Glutamatergic neuron (in vitro differentiated cells): ENCODE data around the gene CASKIN1. TPM values are rescaled to one million over a fixed set of nuclear protein-coding genes. Genes with fewer than 3 reads are reported as not detected.
A peak's percentile ranks its signal among the peaks of the same experiment; 100 is the strongest.

Experiments
- DNase-seq: peaks from one replicate; pipeline ENCODE4 v3.0.0; 2022
- H3K27ac Mint-ChIP-seq: one replicate; pipeline ENCODE4 v1.8.0; 2020; ENCODE audit warnings: mild to moderate bottlenecking, mixed read lengths, inconsistent platforms; ENCODE audit not compliant: unreplicated experiment
- H3K27me3 Mint-ChIP-seq: one replicate; pipeline ENCODE4 v1.8.0; 2020; ENCODE audit warnings: mild to moderate bottlenecking, moderate library complexity, mixed read lengths, inconsistent platforms; ENCODE audit not compliant: unreplicated experiment
- H3K36me3 Mint-ChIP-seq: one replicate; pipeline ENCODE4 v1.8.0; 2020; ENCODE audit warnings: mild to moderate bottlenecking, mixed read lengths, inconsistent platforms; ENCODE audit not compliant: unreplicated experiment
- H3K4me1 Mint-ChIP-seq: one replicate; pipeline ENCODE4 v1.8.0; 2020; ENCODE audit warnings: mild to moderate bottlenecking, low read depth, mixed read lengths, inconsistent platforms; ENCODE audit not compliant: unreplicated experiment
- H3K4me3 Mint-ChIP-seq: one replicate; pipeline ENCODE4 v1.8.0; 2020; ENCODE audit warnings: mild to moderate bottlenecking, mixed read lengths, inconsistent platforms; ENCODE audit not compliant: unreplicated experiment
- H3K9me3 Mint-ChIP-seq: one replicate; pipeline ENCODE4 v1.8.0; 2020; ENCODE audit warnings: mild to moderate bottlenecking, moderate library complexity, mixed read lengths, inconsistent platforms; ENCODE audit not compliant: unreplicated experiment
- CTCF ChIP-seq: fragments of 200-600 bp; sonication (generic); IDR thresholded peaks from one replicate; pipeline ENCODE4 v1.5.0; 2021; ENCODE audit not compliant: partially characterized antibody, unreplicated experiment
- total RNA-seq: library from RNA; stranded (reverse); fragmentation: NEBNext Ultra II Directional; extraction: Animal tissue kit (Norgen Biotek cat#: 25700); gene quantifications from one replicate; pipeline ENCODE4 v1.2.1, GENCODE V29; 2021; ENCODE audit not compliant: unreplicated experiment

The CASKIN1 gene
- total RNA-seq, 1 donor from 2014 or later, result 31.6 TPM

GRCh38 chr16:2223221-2223941, 27.0 kb upstream of the CASKIN1 start, which contains the start of gene E4F1:
Gene E4F1 (plus strand): TSS chr16:2223591. CDS start chr16:2223614, 23 bp downstream.
- DNase-seq, result peak; percentile 100
- Mint-ChIP-seq H3K4me3 (peak within 1 kb of the TSS; percentile 82), H3K27ac (peak within 1 kb of the TSS; percentile 68), H3K27me3 (peaks cover 14% of the 10 kb centered on the region), H3K4me1 (peaks cover 3% of the 10 kb centered on the region), H3K9me3 (peaks cover 7% of the 10 kb centered on the region), H3K36me3 (no peaks in the 10 kb centered on the region)
- TF ChIP-seq CTCF, result no peak

DNA sequence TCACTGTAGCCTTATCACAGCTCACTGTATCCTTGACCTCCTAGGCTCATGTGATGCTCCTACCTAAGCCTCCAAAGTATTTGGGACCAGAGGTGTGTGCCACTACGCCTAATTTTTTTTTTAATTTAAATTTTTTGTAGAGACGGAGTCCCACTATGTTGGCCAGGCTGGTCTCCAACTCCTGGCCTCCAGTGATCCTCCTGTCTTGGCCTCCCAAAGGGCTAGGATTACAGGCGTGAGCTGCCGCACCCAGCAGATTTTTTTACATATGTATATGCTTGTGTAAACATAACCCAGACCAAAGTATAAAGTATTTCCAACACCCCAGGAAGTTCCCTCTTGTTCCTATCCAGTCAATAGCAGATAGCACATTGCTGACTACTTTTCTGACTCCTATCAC, 19.9 kb upstream of the CASKIN1 start:
- no peaks in the 10 kb centered on the region for H3K36me3 Mint-ChIP-seq
- no peak overlapping the region for H3K27ac Mint-ChIP-seq
- peaks cover 11% of the 10 kb centered on the region for H3K4me1 Mint-ChIP-seq
- H3K9me3 Mint-ChIP-seq, result peaks cover 4% of the 10 kb centered on the region
- no peak for DNase-seq
- TF ChIP-seq CTCF, result no peak
- peak overlapping the region; percentile 49 for H3K4me3 Mint-ChIP-seq
- H3K27me3 Mint-ChIP-seq, result peaks cover 19% of the 10 kb centered on the region

GRCh38 chr16:2214719-2214968, 18.2 kb upstream of the CASKIN1 start, which contains the start of gene PGP:
Gene PGP (minus strand): TSS chr16:2214840. CDS start chr16:2214777, 63 bp downstream.
- peaks cover 2% of the 10 kb centered on the region for H3K9me3 Mint-ChIP-seq
- peak within 1 kb of the TSS; percentile 94 for H3K4me3 Mint-ChIP-seq
- peaks cover 11% of the 10 kb centered on the region for H3K4me1 Mint-ChIP-seq
- H3K27me3 Mint-ChIP-seq, result peaks cover 10% of the 10 kb centered on the region
- TF ChIP-seq CTCF, result no peak
- no peaks in the 10 kb centered on the region for H3K36me3 Mint-ChIP-seq
- H3K27ac Mint-ChIP-seq, result peak within 1 kb of the TSS; percentile 96
- no peak for DNase-seq

DNA sequence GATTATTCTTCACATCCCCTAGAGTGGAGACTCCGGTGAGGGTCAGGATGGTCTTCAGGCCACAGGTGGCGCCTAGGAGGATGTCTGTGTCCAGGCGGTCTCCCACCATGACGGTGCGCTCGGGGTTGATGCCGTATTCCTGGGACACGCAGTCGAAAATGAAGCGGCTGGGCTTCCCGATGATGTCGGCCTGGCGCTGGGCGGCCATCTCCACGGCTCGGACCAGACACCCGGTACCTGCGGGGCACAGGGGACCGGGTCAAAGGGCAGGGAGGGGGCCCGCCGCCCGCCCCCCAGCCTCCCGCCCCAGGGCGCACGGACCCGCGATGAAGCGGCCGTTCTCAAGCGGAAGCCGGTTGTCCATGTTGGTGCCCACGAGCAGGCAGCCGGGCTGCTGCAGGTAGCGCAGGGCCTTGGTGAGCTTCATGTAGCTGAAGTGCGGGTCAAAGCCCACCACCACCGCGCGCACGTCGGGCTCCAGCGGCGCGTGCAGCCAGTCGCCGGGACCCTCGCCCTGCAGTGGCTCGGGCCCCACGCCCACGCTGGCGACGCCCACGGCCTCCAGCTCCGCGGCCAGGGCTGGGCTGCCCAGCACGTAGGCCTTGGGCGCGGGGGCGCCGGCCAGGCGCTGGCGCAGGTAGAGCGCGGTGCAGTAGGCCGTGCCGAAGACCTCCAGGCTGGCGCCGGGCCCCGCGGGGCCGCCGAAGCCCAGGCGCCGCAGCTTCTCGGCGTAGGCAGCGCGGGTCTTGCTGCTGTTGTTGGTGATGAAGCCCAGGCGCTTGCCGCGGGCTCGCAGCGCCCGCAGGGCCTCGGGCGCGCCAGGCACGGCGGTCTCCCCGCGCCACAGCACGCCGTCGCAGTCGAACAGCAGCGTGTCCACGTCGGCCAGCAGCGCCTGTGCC, 17.7 kb upstream of the CASKIN1 start:
- Mint-ChIP-seq H3K4me3 (peak overlapping the region; percentile 83), H3K4me1 (peaks cover 11% of the 10 kb centered on the region), H3K9me3 (peaks cover 2% of the 10 kb centered on the region), H3K27ac (peak overlapping the region; percentile 18), H3K27me3 (peaks cover 10% of the 10 kb centered on the region), H3K36me3 (no peaks in the 10 kb centered on the region)
- no peak for TF ChIP-seq CTCF
- no peak for DNase-seq
